HG02642 (cell line): ENCODE measurements around the gene PPIAL4G.
"Not testable (repeated sequence)": the region's sequence is repeated elsewhere in the genome, so short reads cannot be mapped to it uniquely, and the experiment has no call there.

Experiments
- ATAC-seq: cut with Tn5 transposase; IDR thresholded peaks from one replicate; pipeline ENCODE4 v1.9.1; 2021; ENCODE audit warnings: mild to moderate bottlenecking; ENCODE audit not compliant: unreplicated experiment, poor library complexity

PPIAL4G gene

GRCh38 chr1:148483029-148483428 lies at the start of gene PPIAL4G:
PPIAL4G (minus strand) TSS chr1:148483302; CDS start chr1:148483252, 50 bp downstream.
- not testable (repeated sequence) for ATAC-seq

DNA sequence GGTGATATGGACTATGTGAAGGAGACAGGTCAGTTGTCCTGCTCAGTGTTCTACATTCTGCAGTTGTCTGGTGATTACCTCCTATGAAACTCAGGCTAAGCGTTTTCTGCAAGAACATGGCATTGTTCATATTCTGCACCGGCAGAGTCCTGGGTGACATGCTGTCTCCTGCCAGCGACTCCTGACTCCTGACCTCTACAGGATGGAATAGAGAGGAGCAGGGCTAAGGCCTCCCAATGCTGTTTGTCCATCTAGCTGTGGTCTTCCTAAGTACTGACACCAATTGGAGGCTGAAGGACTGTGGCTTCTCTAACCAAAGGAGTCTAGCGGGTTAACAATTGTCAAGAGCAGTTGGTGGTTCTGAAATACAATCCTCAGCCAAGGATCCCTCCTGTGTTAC lies 49.1 kb upstream of the PPIAL4G start:
- ATAC-seq = not testable (repeated sequence)

DNA sequence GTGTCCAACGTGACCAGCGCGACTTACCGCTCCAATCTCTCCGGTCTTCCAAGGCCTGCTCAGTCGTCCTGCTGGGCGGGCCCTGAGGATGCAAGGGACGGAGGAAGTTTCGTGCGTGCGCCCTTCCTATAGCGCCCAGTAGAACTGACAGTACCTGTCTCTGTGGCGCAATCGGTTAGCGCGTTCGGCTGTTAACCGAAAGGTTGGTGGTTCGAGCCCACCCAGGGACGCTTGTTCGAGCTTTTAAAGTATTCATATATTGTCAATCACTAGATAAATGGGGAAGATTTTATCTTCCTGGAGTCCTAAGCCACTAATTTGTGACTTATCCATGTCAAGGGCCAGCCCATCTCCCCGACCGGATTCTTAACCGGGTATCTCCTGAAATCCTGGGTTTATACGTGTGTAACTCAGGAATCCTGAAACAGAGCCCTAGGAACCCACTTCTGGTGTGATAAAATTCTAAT lies 46.0 kb upstream of the PPIAL4G start:
- not testable (repeated sequence) for ATAC-seq

DNA sequence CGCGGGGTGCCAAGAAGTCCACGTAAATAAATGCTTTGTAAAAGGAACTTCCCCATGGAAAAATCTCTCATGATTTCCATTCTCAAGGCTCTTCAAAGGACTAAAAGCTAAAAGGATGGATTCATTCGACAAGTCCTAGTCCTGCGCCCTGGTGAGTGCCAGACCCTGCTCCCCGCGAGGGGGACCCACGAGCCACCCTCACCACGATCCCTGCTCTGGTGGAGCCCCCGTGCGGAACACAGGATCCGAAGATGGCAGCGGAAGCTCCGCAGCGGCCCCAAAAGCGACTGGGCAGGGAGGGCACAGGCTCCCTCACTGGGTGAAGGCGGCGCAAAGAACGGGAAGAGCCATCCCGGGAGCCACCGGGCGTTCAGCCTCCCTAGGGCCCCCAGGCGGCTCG lies 45.5 kb upstream of the PPIAL4G start:
- ATAC-seq = not testable (repeated sequence)

GRCh38 chr1:148526587-148526986 lies 43.5 kb upstream of the PPIAL4G start:
- ATAC-seq = not testable (repeated sequence)

- not testable (repeated sequence) for ATAC-seq
Measured at GRCh38 chr1:148523205-148524144, 40.4 kb upstream of the PPIAL4G start.

- ATAC-seq = peak; percentile 79
Measured at GRCh38 chr1:148522561-148523204, 39.6 kb upstream of the PPIAL4G start.

GRCh38 chr1:148522072-148522471 lies 39.0 kb upstream of the PPIAL4G start:
- ATAC-seq = peak; percentile 66

- not testable (repeated sequence) for ATAC-seq
Measured at GRCh38 chr1:148514310-148514709, 31.2 kb upstream of the PPIAL4G start.

DNA sequence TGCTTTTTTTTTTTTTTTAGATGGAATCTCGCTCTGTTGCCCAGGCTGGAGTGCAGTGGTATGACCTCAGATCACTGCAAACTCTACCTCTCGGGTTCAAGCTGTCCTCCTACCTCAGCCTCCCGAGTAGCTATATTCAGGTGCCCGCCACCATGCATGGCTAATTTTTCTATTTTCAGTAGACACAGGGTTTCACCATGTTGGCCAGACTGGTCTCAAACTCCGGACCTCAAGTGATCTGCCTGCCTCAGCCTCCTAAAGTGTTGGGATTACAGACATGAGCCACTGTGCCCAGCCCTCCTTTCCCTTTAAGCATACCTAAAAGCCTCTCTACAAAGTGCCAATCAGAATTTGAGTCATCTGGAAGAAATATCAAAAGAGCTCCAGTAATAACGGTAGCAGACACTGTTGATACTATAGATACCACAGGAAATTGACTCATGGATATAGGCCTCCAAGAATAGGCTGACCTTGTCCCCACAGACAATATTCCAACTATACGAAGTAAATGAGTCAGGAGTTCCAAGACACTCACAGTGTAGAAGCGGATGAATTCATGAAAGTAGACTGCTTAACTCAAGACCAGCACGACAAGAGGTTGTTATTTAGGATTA lies 29.6 kb upstream of the PPIAL4G start:
- not testable (repeated sequence) for ATAC-seq

DNA sequence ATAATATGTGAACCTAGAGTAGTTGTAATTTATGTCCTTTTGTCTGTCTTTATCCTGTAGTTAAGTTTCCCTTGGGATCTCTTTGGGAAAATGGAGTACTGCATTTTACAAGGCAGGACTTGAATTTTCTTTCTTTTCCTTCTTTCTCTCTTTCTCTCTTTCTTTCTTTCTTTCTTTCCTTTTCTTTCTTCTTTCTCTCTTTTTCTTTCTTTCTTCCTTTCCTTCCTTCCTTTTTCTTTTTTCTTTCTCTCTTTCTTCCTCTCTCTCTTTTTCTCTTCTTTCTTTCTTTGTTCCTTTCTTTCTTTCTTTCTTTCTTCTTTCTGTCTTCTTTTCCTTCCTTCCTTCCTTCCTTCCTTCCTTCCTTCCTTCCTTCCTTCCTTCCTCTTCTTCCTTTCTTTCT lies 10.8 kb upstream of the PPIAL4G start:
- not testable (repeated sequence) for ATAC-seq

DNA sequence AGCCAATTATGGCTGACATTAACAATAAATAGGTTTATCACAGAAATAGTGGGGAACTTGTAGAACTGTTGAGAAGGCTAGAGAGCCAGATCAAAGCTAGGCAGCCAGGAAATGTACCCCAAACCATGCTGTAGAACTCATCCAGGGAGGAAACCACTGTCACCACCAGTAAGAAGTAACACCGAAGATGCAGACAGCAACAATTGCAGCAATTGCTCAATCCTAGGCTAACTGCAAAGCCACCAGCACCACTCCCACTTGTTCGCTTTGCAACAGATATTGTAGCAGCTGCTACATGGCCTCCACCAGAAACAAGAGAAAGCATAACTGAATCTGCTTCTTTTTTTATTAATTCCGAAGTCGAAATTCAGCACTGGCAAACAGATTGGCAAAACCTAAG lies 2.0 kb downstream of the PPIAL4G start:
- ATAC-seq = not testable (repeated sequence)

- ATAC-seq = not testable (repeated sequence)
Measured at GRCh38 chr1:148459694-148460093, 23.4 kb downstream of the PPIAL4G start.

- not testable (repeated sequence) for ATAC-seq
Measured at GRCh38 chr1:148458901-148459581, 24.1 kb downstream of the PPIAL4G start.

GRCh38 chr1:148458398-148458797 lies 24.7 kb downstream of the PPIAL4G start:
- not testable (repeated sequence) for ATAC-seq

GRCh38 chr1:148452845-148453244 lies 30.3 kb downstream of the PPIAL4G start:
- ATAC-seq = not testable (repeated sequence)

DNA sequence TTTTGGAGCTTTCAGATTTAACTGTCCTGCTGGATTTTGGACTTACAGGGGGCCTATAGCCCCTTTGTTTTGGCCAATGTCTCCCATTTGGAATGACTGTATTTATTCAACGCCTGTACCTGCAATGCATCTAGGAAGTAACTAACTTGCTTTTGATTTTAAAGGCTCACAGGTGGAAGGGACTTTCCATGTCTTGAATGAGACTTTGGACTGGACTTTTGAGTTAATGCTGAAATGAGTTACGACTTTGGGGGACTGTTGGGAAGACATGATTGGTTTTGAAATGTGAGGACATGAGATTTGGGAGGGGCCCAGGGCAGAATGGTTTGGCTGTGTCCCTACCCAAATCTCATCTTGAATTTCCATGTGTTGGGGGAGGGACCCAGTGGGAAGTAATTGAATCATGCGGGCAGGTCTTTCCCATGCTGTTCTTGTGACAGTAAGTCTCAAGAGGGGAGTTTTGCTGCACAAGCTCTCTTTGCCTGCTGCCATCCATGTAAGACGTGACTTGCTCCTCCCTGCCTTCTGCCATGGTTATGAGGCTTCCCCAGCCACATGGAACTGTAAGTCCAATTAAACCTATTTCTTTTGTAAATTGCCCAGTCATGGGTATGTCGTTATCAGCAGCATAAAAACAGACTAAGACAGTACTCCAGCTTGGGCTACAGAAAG lies 43.3 kb downstream of the PPIAL4G start:
- not testable (repeated sequence) for ATAC-seq

- ATAC-seq = no peak
Measured at GRCh38 chr1:148435406-148435805, 47.7 kb downstream of the PPIAL4G start.

- ATAC-seq = no peak
Measured at GRCh38 chr1:148434832-148435231, 48.3 kb downstream of the PPIAL4G start.

DNA sequence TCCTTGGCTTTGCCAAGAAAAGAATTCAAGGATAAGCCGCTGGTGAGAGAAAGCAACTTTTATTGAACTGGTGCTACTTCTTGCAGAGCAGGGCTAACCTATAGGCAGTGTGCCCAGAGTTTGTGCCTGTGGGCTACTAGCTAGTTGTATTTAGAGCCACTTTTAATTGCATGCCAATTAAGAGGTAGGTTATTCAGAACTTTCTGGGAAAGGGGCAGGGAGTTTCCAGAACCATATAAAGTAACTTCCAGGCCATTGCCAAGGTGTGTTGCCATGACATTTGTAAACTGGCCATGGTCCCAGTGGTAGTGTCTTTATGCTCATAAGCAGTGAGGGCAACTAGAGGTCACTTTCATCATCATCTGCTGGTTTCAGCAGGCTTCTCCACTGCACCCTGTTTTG lies 50.2 kb downstream of the PPIAL4G start:
- not testable (repeated sequence) for ATAC-seq
